Adipocyte (in vitro differentiated cells): Measurements from ENCODE around the gene BBS7.

Experiments used
- DNase-seq: peaks from one replicate; pipeline ENCODE4 v3.0.0-alpha.2; 2015; ENCODE audit warnings: low read depth
- H3K27me3 ChIP-seq: replicated peaks from 2 replicates; pipeline ENCODE4 v1.7.0; 2013; ENCODE audit warnings: mild to moderate bottlenecking, low read length, moderate library complexity; ENCODE audit not compliant: control insufficient read depth, insufficient read depth
- H3K36me3 ChIP-seq: 2 replicates; pipeline ENCODE4 v1.7.0; 2013; ENCODE audit warnings: low read length, mild to moderate bottlenecking, moderate library complexity; ENCODE audit not compliant: control insufficient read depth, insufficient read depth, severe bottlenecking
- H3K4me1 ChIP-seq: 2 replicates; pipeline ENCODE4 v1.7.0; 2013; ENCODE audit warnings: mild to moderate bottlenecking, low read length, moderate library complexity; ENCODE audit not compliant: control insufficient read depth, insufficient read depth
- H3K4me3 ChIP-seq: 2 replicates; pipeline ENCODE4 v1.7.0; 2013; ENCODE audit warnings: mild to moderate bottlenecking, low read length, moderate library complexity
- H3K9ac ChIP-seq: 2 replicates; pipeline ENCODE4 v1.7.0; 2013; ENCODE audit warnings: mild to moderate bottlenecking, low read length, moderate library complexity
- H3K9me3 ChIP-seq: 2 replicates; pipeline ENCODE4 v1.7.0; 2013; ENCODE audit warnings: mild to moderate bottlenecking, low read length, moderate library complexity; ENCODE audit not compliant: control insufficient read depth

The BBS7 gene

DNA sequence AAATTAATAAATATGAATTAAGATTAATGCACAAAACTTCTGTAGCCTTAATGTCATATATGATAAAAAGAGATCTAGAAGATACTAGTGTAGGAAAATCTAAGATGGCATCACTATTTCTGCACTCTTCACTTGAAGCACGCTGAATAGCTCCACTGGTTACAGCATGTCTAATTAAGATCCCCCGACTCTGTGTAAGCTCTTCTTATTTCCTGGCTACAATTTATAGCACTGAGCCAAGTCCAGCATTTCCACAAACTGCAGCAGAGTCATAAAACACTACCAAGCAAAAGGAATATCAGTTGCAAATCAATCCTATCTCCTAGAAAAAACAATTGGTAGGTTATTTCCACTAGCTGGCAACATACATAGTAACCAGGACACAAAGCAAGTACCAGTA, 45.3 kb downstream of the BBS7 start:
- Histone ChIP-seq H3K36me3 (peaks cover 12% of the 10 kb centered on the region), H3K4me1 (peaks cover 23% of the 10 kb centered on the region), H3K9ac (peak overlapping the region; percentile 22), H3K9me3 (no peaks in the 10 kb centered on the region), H3K4me3 (no peak overlapping the region), H3K27me3 (no peaks in the 10 kb centered on the region)
- no peak for DNase-seq

DNA sequence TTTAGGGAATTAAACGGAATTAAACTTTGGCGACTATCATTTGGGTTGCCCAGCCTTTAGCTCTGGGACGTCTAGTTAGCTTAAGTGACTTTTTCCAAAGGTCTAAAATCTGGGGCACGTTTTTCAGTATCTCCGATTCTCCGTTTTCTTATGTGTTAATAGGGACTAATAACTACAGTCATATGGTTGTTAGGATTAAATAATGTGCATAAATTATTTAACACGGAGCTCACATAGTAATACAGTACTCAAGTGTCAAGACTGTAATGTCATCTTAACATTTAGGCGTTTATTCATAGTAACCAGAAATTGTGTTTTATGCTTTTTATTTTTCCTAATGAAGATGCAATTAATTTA, 46.1 kb downstream of the BBS7 start:
- H3K9ac ChIP-seq: peak overlapping the region; percentile 91
- H3K27me3 ChIP-seq: no peaks in the 10 kb centered on the region
- H3K4me3 ChIP-seq: peak overlapping the region; percentile 84
- DNase-seq: no peak
- H3K36me3 ChIP-seq: peaks cover 6% of the 10 kb centered on the region
- H3K4me1 ChIP-seq: peaks cover 30% of the 10 kb centered on the region
- no peaks in the 10 kb centered on the region for H3K9me3 ChIP-seq

- H3K4me3 ChIP-seq: peak within 1 kb of the TSS; percentile 84
- no peaks in the 10 kb centered on the region for H3K9me3 ChIP-seq
- H3K4me1 ChIP-seq: peaks cover 35% of the 10 kb centered on the region
- H3K27me3 ChIP-seq: no peaks in the 10 kb centered on the region
- DNase-seq: peak; percentile 98
- H3K9ac ChIP-seq: peak within 1 kb of the TSS; percentile 91
- H3K36me3 ChIP-seq: peaks cover 6% of the 10 kb centered on the region
These were observed 46.6 kb downstream of the BBS7 start, which contains the start of gene CCNA2 for GRCh38 chr4:121823505-121824170. CCNA2 (minus strand) TSS chr4:121823883; CDS start chr4:121823628, 255 bp downstream.

DNA sequence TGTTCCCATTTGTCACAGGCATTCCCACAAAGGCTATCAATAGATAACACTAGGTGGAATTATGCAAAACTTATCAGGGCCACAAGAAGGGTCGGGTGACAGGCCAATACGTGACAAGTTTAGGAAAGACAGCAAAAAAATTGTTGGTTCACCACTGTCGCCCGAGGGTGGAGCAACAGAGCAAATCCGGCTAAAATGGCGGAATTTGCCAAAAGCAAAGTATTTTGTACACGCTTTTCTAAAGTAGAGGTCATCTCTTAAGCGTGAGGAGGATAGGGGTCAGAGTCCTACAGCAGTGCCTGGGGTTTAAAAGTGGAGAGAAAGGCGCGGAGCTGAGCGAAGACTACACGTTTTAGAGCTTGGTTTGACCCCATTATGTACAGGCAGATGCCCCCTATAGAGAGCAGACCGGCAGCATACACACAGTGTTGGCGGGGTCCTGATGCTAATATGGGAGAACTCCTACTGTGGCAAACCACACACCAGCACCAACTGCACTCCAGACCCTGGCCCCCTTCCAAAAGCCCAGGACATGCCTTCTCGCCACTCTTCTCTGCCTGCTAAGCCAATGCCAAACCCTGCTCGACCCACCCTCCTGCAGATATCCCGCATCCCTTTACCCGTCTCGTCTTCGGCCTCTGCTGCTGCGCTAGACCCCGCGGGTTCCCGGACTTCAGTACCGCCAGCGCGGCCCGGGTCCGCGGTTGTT, 47.3 kb downstream of the BBS7 start:
- H3K4me3 ChIP-seq: peak overlapping the region; percentile 84
- peak overlapping the region; percentile 80 for H3K9ac ChIP-seq
- peaks cover 12% of the 10 kb centered on the region for H3K36me3 ChIP-seq
- no peaks in the 10 kb centered on the region for H3K27me3 ChIP-seq
- peaks cover 36% of the 10 kb centered on the region for H3K4me1 ChIP-seq
- H3K9me3 ChIP-seq: no peaks in the 10 kb centered on the region
- DNase-seq: peak; percentile 50

- peak overlapping the region; percentile 84 for H3K4me3 ChIP-seq
- peak overlapping the region; percentile 80 for H3K9ac ChIP-seq
- peaks cover 16% of the 10 kb centered on the region for H3K36me3 ChIP-seq
- H3K9me3 ChIP-seq: no peaks in the 10 kb centered on the region
- peaks cover 28% of the 10 kb centered on the region for H3K4me1 ChIP-seq
- no peak for DNase-seq
- H3K27me3 ChIP-seq: no peaks in the 10 kb centered on the region
These were observed 48.2 kb downstream of the BBS7 start for GRCh38 chr4:121822047-121822446.

- no peak for DNase-seq
- Histone ChIP-seq H3K4me3 (peak overlapping the region; percentile 26), H3K4me1 (peaks cover 28% of the 10 kb centered on the region), H3K9me3 (no peaks in the 10 kb centered on the region), H3K27me3 (no peaks in the 10 kb centered on the region), H3K36me3 (peaks cover 41% of the 10 kb centered on the region), H3K9ac (peak overlapping the region; percentile 33)
These were observed 50.9 kb downstream of the BBS7 start for GRCh38 chr4:121819216-121819965.

GRCh38 chr4:121818215-121818614, 52.1 kb downstream of the BBS7 start:
- no peaks in the 10 kb centered on the region for H3K9me3 ChIP-seq
- H3K9ac ChIP-seq: no peak overlapping the region
- H3K4me1 ChIP-seq: peaks cover 25% of the 10 kb centered on the region
- H3K27me3 ChIP-seq: no peaks in the 10 kb centered on the region
- DNase-seq: no peak
- H3K36me3 ChIP-seq: peaks cover 53% of the 10 kb centered on the region
- no peak overlapping the region for H3K4me3 ChIP-seq

DNA sequence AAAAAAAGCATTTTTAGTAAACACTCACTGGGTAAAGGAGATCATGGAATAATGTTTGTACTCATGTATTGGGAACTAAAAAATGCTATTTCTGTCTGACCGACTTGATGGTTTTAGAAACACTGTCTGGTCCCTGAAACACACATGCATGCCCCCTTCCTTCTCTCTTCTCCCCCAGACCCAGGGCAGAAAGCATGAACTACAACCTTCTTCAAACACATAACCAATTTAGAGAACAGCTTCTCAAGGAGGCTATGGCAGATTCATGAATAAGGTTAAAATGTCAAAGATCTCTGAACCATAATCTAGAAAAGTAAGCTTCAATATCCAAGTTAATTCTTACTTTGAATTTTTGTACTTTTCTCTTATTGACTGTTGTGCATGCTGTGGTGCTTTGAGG, 52.6 kb downstream of the BBS7 start:
- no peak for DNase-seq
- H3K9me3 ChIP-seq: no peaks in the 10 kb centered on the region
- H3K4me1 ChIP-seq: peaks cover 25% of the 10 kb centered on the region
- H3K4me3 ChIP-seq: no peak overlapping the region
- peaks cover 58% of the 10 kb centered on the region for H3K36me3 ChIP-seq
- no peaks in the 10 kb centered on the region for H3K27me3 ChIP-seq
- no peak overlapping the region for H3K9ac ChIP-seq

DNA sequence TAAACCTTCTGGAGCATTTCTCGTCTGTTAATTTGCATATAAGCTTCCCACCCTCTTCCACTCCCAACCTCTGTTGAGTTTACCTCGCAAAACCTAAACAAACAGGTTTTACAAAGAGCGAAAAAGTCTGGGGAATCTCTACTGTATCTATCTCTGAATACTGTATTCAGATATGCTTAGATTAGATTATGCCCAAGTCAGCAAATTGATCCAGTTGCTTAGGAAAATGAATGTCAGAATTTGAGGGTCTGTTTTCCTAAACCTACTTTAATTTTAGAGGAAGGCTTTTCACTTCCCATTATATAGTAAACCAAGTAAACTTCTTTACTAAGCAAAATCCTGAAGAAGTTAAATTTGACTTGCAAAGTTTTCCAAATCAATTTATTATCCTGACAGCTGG, 53.3 kb downstream of the BBS7 start:
- no peak for DNase-seq
- H3K9me3 ChIP-seq: no peaks in the 10 kb centered on the region
- H3K9ac ChIP-seq: no peak overlapping the region
- peaks cover 62% of the 10 kb centered on the region for H3K36me3 ChIP-seq
- H3K4me3 ChIP-seq: no peak overlapping the region
- no peaks in the 10 kb centered on the region for H3K27me3 ChIP-seq
- H3K4me1 ChIP-seq: peaks cover 18% of the 10 kb centered on the region

GRCh38 chr4:121814756-121815155, 55.5 kb downstream of the BBS7 start:
- DNase-seq: peak; percentile 20
- Histone ChIP-seq H3K4me1 (peaks cover 12% of the 10 kb centered on the region), H3K4me3 (no peak overlapping the region), H3K27me3 (no peaks in the 10 kb centered on the region), H3K9ac (no peak overlapping the region), H3K36me3 (peaks cover 73% of the 10 kb centered on the region), H3K9me3 (no peaks in the 10 kb centered on the region)

DNA sequence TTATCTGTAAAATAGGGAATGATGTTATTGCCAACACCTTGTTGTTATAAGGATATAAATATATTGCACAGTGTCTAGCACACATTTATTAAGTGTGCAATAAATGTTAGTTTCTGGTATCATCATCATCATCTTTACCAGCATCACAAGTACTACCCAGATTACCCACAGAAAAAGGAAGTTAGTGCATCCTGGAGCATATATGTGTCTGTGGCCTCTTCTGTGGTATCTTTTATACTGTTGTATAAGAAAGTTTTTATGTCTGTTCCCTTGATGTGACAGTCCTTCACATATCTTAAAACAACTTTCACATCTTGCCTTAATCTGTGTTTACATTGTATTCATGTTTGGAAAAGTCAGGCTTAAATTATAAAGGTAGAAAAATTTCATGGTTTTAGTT, 59.2 kb downstream of the BBS7 start:
- no peaks in the 10 kb centered on the region for H3K27me3 ChIP-seq
- H3K9ac ChIP-seq: no peak overlapping the region
- H3K36me3 ChIP-seq: peaks cover 78% of the 10 kb centered on the region
- DNase-seq: no peak
- no peak overlapping the region for H3K4me3 ChIP-seq
- no peaks in the 10 kb centered on the region for H3K4me1 ChIP-seq
- H3K9me3 ChIP-seq: no peaks in the 10 kb centered on the region
